ENCODE results near the gene FBXO36.

DNA sequence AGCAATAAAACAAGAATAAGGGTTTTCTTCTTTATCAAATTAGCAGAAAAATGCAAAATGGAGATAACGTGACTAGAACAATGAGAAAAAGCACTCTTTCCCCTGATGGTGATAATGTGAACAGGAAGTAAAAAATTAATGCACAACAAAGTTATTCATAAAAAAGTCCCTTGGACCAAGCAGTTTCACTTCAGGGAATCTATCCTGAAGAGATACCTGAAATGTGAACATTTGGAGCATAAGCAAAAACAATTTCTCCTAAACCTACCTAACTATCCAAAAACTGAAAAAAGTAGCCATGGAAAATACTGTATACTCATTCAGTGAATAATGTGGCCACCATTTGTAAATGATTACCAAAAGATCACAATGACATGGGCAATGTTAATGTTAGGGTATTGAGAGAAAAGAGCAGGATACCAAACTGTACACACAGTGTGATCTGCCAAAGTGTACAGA lies 49.2 kb upstream of the FBXO36 start:
- TF ChIP-seq, protein P1, sequence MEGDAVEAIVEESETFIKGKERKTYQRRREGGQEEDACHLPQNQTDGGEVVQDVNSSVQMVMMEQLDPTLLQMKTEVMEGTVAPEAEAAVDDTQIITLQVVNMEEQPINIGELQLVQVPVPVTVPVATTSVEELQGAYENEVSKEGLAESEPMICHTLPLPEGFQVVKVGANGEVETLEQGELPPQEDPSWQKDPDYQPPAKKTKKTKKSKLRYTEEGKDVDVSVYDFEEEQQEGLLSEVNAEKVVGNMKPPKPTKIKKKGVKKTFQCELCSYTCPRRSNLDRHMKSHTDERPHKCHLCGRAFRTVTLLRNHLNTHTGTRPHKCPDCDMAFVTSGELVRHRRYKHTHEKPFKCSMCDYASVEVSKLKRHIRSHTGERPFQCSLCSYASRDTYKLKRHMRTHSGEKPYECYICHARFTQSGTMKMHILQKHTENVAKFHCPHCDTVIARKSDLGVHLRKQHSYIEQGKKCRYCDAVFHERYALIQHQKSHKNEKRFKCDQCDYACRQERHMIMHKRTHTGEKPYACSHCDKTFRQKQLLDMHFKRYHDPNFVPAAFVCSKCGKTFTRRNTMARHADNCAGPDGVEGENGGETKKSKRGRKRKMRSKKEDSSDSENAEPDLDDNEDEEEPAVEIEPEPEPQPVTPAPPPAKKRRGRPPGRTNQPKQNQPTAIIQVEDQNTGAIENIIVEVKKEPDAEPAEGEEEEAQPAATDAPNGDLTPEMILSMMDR (conservative IDR thresholded peaks at IDR 0.05; ENCODE audit: low read depth in 2 of 2): no peak
- TF ChIP-seq EZH2 (IDR thresholded peaks at IDR 0.05; ENCODE audit: low read depth, unreplicated experiment) (no peak), POLR2AphosphoS5 (IDR thresholded peaks at IDR 0.05; ENCODE audit: low read depth) (no peak), EZH2phosphoT487 (IDR thresholded peaks at IDR 0.05; ENCODE audit: unreplicated experiment) (no peak), CREB1 (CRISPR knock-in tag; IDR thresholded peaks at IDR 0.05; ENCODE audit: low read depth) (no peak), ZNF114 (CRISPR knock-in tag; IDR thresholded peaks at IDR 0.05) (no peak), NANOG (IDR thresholded peaks at IDR 0.05; ENCODE audit: borderline replicate concordance) (no peak)
- TF ChIP-seq, protein P2, sequence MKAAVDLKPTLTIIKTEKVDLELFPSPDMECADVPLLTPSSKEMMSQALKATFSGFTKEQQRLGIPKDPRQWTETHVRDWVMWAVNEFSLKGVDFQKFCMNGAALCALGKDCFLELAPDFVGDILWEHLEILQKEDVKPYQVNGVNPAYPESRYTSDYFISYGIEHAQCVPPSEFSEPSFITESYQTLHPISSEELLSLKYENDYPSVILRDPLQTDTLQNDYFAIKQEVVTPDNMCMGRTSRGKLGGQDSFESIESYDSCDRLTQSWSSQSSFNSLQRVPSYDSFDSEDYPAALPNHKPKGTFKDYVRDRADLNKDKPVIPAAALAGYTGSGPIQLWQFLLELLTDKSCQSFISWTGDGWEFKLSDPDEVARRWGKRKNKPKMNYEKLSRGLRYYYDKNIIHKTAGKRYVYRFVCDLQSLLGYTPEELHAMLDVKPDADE (IDR thresholded peaks at IDR 0.05): no peak
- TF ChIP-seq, protein P3, sequence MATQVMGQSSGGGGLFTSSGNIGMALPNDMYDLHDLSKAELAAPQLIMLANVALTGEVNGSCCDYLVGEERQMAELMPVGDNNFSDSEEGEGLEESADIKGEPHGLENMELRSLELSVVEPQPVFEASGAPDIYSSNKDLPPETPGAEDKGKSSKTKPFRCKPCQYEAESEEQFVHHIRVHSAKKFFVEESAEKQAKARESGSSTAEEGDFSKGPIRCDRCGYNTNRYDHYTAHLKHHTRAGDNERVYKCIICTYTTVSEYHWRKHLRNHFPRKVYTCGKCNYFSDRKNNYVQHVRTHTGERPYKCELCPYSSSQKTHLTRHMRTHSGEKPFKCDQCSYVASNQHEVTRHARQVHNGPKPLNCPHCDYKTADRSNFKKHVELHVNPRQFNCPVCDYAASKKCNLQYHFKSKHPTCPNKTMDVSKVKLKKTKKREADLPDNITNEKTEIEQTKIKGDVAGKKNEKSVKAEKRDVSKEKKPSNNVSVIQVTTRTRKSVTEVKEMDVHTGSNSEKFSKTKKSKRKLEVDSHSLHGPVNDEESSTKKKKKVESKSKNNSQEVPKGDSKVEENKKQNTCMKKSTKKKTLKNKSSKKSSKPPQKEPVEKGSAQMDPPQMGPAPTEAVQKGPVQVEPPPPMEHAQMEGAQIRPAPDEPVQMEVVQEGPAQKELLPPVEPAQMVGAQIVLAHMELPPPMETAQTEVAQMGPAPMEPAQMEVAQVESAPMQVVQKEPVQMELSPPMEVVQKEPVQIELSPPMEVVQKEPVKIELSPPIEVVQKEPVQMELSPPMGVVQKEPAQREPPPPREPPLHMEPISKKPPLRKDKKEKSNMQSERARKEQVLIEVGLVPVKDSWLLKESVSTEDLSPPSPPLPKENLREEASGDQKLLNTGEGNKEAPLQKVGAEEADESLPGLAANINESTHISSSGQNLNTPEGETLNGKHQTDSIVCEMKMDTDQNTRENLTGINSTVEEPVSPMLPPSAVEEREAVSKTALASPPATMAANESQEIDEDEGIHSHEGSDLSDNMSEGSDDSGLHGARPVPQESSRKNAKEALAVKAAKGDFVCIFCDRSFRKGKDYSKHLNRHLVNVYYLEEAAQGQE (IDR thresholded peaks at IDR 0.05; ENCODE audit: unreplicated experiment): no peak
